ENCODE results near the gene SLC39A8.

The SLC39A8 gene

DNA sequence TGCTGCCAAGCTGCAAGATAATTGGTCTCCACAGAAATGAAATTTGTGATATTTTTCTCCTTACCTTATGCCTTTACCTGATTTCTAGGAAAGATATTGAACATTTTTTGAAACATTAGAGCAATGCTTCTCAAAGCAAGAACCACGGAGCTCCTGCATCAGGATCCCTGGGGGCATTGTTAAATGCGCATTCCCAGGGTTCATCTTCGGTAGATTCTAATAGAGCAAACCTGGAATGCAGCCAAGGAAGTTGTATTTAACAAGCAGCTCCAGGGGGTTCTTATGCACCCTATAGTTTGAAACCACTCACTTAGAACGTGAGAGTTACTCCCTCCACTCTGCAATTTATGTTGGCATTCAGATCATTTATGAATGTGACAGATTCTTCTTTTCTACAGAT is 126.2 kb downstream of the SLC39A8 start:
- DNase-seq, result no peak

DNA sequence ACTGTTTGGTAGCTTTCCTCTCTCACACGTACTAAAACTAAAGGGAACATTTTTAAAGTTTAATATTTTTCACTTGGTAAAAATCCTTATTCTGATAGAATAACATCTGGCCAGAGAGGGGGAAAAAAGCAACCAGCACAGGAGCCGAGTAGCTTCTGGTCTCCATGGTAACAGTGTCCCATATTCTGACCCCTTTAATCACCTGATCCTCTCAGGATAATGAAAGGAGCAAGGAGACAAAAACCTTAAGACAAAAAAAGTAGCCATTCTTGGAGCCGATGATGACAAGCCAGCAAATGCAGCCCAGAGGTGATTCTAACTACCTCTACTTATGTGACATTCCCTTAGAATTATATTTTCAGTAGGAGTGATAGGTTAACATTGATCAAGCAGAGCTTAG is 126.6 kb downstream of the SLC39A8 start:
- DNase-seq, result no peak

DNA sequence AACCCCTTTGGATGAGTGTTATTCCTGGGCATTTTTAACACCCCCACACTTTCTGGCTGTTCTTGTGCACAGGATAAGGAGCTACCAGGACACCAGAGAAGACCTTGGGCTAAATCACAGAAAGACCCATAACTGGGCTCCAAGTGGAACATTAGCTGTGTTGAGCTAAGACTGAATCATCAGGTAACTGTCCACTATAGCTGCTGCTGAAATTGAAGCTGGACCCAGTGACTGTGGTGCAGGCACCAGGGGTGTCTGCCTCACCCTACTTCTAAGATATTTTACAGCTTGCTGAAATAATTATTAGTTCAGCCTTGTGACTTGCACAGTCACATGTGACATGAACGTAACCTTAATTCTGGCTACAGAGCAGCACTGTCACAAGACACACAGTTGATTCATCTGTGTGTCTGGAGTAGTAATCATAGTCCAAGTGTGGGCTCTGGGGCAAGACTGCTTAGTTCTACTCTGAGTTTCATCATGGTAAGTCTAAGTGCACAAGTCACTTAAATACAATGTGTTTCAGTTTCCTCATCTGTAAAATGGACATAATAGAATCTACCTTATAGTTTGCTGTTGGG is 127.4 kb downstream of the SLC39A8 start:
- no peak for DNase-seq

DNA sequence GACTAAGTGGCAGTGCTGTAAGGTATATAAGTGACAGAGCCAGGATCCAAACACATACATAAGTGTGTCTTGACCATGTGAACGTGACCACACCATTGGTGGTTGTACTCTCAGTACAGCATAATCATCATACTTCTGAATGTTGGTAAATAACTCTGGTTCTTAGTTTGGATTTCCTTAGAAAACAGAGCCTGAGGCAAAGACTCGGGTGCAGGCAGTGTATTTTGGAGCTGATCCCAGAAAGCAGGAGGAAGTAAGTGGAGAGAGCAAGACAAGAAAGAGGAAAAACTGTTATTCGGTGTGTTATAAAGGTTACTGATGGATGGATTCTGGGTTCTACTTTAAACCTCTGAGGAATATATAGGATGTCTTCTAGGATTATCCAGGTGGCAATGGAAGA is 127.9 kb downstream of the SLC39A8 start:
- no peak for DNase-seq

DNA sequence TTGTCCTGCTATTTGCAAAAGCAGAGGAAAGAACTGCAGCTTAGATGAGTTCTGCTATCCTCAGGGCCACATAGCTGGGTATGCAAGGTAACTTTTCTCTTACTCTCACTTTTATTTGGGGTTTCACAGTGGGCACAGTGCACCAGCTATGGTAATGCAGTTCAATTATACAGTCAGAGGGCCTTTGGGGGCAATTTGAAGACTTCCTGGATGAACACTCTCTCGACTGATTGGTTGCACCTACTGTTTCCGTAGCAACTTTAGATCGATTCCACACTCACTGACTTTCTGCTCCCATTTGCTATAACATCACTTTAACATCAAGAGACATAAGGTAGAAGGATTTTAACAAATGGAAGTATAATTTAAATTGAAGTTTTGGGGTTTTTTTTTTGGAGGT is 128.6 kb downstream of the SLC39A8 start:
- no peak for DNase-seq

DNA sequence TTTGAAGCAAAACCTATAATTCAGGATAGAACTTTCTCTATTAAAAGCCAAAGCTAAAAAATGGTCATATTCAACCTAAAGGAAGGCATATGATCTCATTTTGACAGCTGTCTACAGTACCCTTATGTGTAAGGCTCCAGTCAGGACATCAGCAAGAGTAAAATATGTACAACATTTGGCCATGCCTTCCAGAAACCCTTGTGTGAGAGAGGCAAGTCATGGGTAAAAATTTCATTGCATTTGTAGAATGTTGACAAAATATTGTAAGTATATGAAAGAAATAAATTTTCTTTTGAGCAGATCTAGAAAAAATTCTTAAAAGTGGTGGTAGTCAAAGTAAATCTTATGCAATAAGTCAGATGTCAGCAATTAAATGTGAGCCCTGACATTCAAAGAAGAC is 132.3 kb downstream of the SLC39A8 start:
- DNase-seq, result no peak

All from NCI-H1930 (cell line).